B cell (primary cell): ENCODE data around the gene STAT4.

Source experiments
- EZH2 ChIP-seq: IDR thresholded peaks from 2 replicates; pipeline ENCODE4 v1.6.1; 2012; ENCODE audit warnings: borderline replicate concordance, low read depth, mild to moderate bottlenecking, moderate library complexity, low read length; ENCODE audit not compliant: insufficient read depth, poor library complexity, severe bottlenecking
- TF ChIP-seq, protein P1 (sequence below): fragments of 200-600 bp; IDR thresholded peaks from one replicate; pipeline ENCODE4 v1.8.0; 2022; ENCODE audit warnings: antibody characterized with exemption, mild to moderate bottlenecking

DNA sequence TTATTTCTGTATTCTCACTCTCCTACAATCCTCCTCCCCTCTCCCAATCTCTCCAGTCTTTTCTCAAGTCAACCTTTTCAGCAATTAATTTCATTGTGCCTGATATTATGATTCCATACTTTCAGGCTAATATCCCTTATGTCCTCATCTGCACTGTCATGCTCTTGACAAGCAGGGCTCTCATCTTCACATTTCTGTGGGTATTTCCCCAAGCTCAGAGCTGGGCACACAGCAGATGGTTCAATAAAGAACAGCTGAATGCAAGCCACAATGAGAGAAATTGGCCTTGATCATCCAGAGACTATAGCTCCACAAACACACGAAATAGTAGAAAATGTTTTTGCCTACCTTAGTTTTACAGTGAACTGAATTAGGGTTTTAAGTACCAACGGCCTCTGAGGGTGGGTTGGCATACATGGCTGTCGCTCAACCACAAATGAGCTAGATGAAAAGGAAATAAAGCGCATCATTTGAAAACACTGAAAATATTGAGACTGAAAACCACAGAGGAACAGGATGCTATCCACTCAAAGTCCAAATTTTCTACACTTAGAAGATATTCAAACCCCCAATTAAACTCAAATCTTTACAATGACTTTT lies 89.3 kb downstream of the STAT4 start:
- TF ChIP-seq, protein P1, sequence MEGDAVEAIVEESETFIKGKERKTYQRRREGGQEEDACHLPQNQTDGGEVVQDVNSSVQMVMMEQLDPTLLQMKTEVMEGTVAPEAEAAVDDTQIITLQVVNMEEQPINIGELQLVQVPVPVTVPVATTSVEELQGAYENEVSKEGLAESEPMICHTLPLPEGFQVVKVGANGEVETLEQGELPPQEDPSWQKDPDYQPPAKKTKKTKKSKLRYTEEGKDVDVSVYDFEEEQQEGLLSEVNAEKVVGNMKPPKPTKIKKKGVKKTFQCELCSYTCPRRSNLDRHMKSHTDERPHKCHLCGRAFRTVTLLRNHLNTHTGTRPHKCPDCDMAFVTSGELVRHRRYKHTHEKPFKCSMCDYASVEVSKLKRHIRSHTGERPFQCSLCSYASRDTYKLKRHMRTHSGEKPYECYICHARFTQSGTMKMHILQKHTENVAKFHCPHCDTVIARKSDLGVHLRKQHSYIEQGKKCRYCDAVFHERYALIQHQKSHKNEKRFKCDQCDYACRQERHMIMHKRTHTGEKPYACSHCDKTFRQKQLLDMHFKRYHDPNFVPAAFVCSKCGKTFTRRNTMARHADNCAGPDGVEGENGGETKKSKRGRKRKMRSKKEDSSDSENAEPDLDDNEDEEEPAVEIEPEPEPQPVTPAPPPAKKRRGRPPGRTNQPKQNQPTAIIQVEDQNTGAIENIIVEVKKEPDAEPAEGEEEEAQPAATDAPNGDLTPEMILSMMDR: no peak
- no peak for TF ChIP-seq EZH2
